WTC11 (cell line): Measurements from ENCODE around the gene ZFC3H1. TPM values are rescaled to one million over a fixed set of nuclear protein-coding genes. Genes with fewer than 3 reads are reported as not detected.

Experiments
- ATAC-seq: fragments of 200-7000 bp; cut with Tn5 transposase; 2 replicates; pipeline ENCODE4 v1.10.0; 2021; ENCODE audit warnings: mild to moderate bottlenecking, moderate library complexity
- CTCF ChIA-PET: fragments of 300-600 bp; sonication (Branson Sonifier 250); formaldehyde crosslinking; loops from one replicate; lab custom pipeline; 2021; ENCODE audit warnings: antibody characterized with exemption; lab: Charles Lee
- POLR2A ChIA-PET: fragments of 350-600 bp; sonication (Branson Sonifier 250); formaldehyde crosslinking; loops from one replicate; lab custom pipeline; 2021; ENCODE audit warnings: antibody characterized with exemption; lab: Charles Lee
- DNase-seq: peaks from one replicate; pipeline ENCODE4 v3.0.0; 2021; ENCODE audit warnings: low spot score
- H3K27ac Mint-ChIP-seq: 2 replicates; pipeline ENCODE4 v1.8.0; 2021; ENCODE audit warnings: mixed read lengths
- H3K27me3 Mint-ChIP-seq: 2 replicates; pipeline ENCODE4 v1.8.0; 2021; ENCODE audit warnings: low read depth, mild to moderate bottlenecking, moderate library complexity, mixed read lengths
- H3K36me3 Mint-ChIP-seq: 2 replicates; pipeline ENCODE4 v1.8.0; 2021; ENCODE audit warnings: mixed read lengths
- H3K4me1 Mint-ChIP-seq: 2 replicates; pipeline ENCODE4 v1.8.0; 2022; ENCODE audit warnings: mixed read lengths
- H3K4me3 Mint-ChIP-seq: 2 replicates; pipeline ENCODE4 v1.8.0; 2021; ENCODE audit warnings: mild to moderate bottlenecking, moderate library complexity, mixed read lengths
- H3K9me3 Mint-ChIP-seq: 2 replicates; pipeline ENCODE4 v1.8.0; 2021; ENCODE audit warnings: mixed read lengths
- ATF6 ChIP-seq: sonication (generic); formaldehyde crosslinking; IDR thresholded peaks from 2 replicates; pipeline ENCODE4 v1.8.1; 2023; ENCODE audit warnings: mild to moderate bottlenecking, missing genetic modification reagents
- CBFB ChIP-seq: sonication (generic); formaldehyde crosslinking; IDR thresholded peaks from 2 replicates; pipeline ENCODE4 v1.8.1; 2022; ENCODE audit warnings: mild to moderate bottlenecking, low read depth, missing genetic modification reagents
- EMX1 ChIP-seq: fragments of 250-450 bp; sonication (Bioruptor Pico); IDR thresholded peaks from 2 replicates; pipeline ENCODE4 v1.8.0; 2021; ENCODE audit warnings: mild to moderate bottlenecking
- GTF2I ChIP-seq: fragments of 250-450 bp; sonication (Bioruptor Pico); conservative IDR thresholded peaks from 2 replicates; pipeline ENCODE4 v1.4.0; 2021; ENCODE audit warnings: mild to moderate bottlenecking
- MXD4 ChIP-seq: fragments of 250-450 bp; sonication (Bioruptor Pico); IDR thresholded peaks from 2 replicates; pipeline ENCODE4 v1.8.0; 2021; ENCODE audit warnings: mild to moderate bottlenecking, moderate library complexity, borderline replicate concordance
- STAT6 ChIP-seq: sonication (generic); formaldehyde crosslinking; conservative IDR thresholded peaks from 2 replicates; pipeline ENCODE4 v1.8.1; 2023; ENCODE audit warnings: mild to moderate bottlenecking, low read depth, missing genetic modification reagents, moderate library complexity
- TCF7 ChIP-seq: sonication (generic); formaldehyde crosslinking; IDR thresholded peaks from 2 replicates; pipeline ENCODE4 v1.8.0; 2022; ENCODE audit warnings: mild to moderate bottlenecking, low read depth, missing genetic modification reagents, moderate library complexity
- TEAD4 ChIP-seq: sonication (generic); formaldehyde crosslinking; IDR thresholded peaks from 2 replicates; pipeline ENCODE4 v1.8.0; 2022; ENCODE audit warnings: mild to moderate bottlenecking, missing genetic modification reagents
- ZNF281 ChIP-seq: sonication (generic); formaldehyde crosslinking; IDR thresholded peaks from 2 replicates; pipeline ENCODE4 v1.8.0; 2023; ENCODE audit warnings: mild to moderate bottlenecking, missing genetic modification reagents
- total RNA-seq: library from RNA; stranded (reverse); gene quantifications from 3 replicates; pipeline ENCODE4 v1.2.3, GENCODE V29; 2021
- TF ChIP-seq, protein P1 (sequence below): sonication (generic); formaldehyde crosslinking; IDR thresholded peaks from 2 replicates; pipeline ENCODE4 v1.8.1; 2023; ENCODE audit warnings: mild to moderate bottlenecking, moderate library complexity, missing genetic modification reagents
- TF ChIP-seq, protein P2 (sequence below): sonication (generic); formaldehyde crosslinking; IDR thresholded peaks from 2 replicates; pipeline ENCODE4 v1.8.0; 2023; ENCODE audit warnings: missing genetic modification reagents, mild to moderate bottlenecking, borderline replicate concordance
- TF ChIP-seq, protein P3 (sequence below): sonication (generic); formaldehyde crosslinking; IDR thresholded peaks from 2 replicates; pipeline ENCODE4 v1.8.0; 2022; ENCODE audit warnings: missing genetic modification reagents
- TF ChIP-seq, protein P4 (sequence below): fragments of 250-450 bp; sonication (Bioruptor Pico); IDR thresholded peaks from 2 replicates; pipeline ENCODE4 v1.9.0; 2021; ENCODE audit warnings: moderate library complexity, mild to moderate bottlenecking, inconsistent platforms, borderline replicate concordance

Gene ZFC3H1
- total RNA-seq, 1 experiment from 2014 or later, result 33.9 TPM

- no peaks in the 10 kb centered on the region for H3K4me1 Mint-ChIP-seq
- DNase-seq, result no peak
- peaks cover 5% of the 10 kb centered on the region for H3K9me3 Mint-ChIP-seq
- ChIA-PET CTCF (no interaction called here), POLR2A (no interaction called here)
- H3K27me3 Mint-ChIP-seq, result no peaks in the 10 kb centered on the region
- H3K36me3 Mint-ChIP-seq, result peaks cover 12% of the 10 kb centered on the region
- no peak overlapping the region for H3K4me3 Mint-ChIP-seq
- ATAC-seq, result no peak
- H3K27ac Mint-ChIP-seq, result no peak overlapping the region
- TF ChIP-seq, protein P1, sequence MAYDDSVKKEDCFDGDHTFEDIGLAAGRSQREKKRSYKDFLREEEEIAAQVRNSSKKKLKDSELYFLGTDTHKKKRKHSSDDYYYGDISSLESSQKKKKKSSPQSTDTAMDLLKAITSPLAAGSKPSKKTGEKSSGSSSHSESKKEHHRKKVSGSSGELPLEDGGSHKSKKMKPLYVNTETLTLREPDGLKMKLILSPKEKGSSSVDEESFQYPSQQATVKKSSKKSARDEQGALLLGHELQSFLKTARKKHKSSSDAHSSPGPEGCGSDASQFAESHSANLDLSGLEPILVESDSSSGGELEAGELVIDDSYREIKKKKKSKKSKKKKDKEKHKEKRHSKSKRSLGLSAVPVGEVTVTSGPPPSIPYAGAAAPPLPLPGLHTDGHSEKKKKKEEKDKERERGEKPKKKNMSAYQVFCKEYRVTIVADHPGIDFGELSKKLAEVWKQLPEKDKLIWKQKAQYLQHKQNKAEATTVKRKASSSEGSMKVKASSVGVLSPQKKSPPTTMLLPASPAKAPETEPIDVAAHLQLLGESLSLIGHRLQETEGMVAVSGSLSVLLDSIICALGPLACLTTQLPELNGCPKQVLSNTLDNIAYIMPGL (CRISPR knock-in tag), result no peak
- TF ChIP-seq, protein P2, sequence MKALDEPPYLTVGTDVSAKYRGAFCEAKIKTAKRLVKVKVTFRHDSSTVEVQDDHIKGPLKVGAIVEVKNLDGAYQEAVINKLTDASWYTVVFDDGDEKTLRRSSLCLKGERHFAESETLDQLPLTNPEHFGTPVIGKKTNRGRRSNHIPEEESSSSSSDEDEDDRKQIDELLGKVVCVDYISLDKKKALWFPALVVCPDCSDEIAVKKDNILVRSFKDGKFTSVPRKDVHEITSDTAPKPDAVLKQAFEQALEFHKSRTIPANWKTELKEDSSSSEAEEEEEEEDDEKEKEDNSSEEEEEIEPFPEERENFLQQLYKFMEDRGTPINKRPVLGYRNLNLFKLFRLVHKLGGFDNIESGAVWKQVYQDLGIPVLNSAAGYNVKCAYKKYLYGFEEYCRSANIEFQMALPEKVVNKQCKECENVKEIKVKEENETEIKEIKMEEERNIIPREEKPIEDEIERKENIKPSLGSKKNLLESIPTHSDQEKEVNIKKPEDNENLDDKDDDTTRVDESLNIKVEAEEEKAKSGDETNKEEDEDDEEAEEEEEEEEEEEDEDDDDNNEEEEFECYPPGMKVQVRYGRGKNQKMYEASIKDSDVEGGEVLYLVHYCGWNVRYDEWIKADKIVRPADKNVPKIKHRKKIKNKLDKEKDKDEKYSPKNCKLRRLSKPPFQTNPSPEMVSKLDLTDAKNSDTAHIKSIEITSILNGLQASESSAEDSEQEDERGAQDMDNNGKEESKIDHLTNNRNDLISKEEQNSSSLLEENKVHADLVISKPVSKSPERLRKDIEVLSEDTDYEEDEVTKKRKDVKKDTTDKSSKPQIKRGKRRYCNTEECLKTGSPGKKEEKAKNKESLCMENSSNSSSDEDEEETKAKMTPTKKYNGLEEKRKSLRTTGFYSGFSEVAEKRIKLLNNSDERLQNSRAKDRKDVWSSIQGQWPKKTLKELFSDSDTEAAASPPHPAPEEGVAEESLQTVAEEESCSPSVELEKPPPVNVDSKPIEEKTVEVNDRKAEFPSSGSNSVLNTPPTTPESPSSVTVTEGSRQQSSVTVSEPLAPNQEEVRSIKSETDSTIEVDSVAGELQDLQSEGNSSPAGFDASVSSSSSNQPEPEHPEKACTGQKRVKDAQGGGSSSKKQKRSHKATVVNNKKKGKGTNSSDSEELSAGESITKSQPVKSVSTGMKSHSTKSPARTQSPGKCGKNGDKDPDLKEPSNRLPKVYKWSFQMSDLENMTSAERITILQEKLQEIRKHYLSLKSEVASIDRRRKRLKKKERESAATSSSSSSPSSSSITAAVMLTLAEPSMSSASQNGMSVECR (CRISPR knock-in tag), result no peak
- TF ChIP-seq TEAD4 (CRISPR knock-in tag), result no peak
These were observed 11.0 kb downstream of the ZFC3H1 start for GRCh38 chr12:71652656-71653055.

DNA sequence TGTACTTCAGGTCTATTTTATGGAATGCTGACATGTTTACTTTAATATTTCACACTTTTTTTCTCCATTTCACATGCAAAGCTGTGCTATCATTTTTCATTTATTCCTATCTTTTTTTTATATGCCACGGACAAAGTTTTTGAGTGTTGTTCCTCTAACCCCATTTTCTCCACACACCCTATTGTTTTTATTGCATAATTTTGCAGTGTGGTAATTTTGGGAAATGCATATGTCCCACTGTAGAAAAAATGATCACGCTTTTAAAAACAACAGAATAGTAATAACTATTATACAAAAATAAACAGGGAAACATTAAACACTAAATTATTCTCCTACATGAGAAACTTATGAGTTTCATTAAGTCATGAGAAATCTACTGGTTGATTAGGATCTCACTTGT, 14.2 kb downstream of the ZFC3H1 start:
- CTCF ChIA-PET, result no interaction called here
- no peak for TF ChIP-seq STAT6 (CRISPR knock-in tag)
- no peak for TF ChIP-seq ATF6 (CRISPR knock-in tag)
- TF ChIP-seq, protein P3, sequence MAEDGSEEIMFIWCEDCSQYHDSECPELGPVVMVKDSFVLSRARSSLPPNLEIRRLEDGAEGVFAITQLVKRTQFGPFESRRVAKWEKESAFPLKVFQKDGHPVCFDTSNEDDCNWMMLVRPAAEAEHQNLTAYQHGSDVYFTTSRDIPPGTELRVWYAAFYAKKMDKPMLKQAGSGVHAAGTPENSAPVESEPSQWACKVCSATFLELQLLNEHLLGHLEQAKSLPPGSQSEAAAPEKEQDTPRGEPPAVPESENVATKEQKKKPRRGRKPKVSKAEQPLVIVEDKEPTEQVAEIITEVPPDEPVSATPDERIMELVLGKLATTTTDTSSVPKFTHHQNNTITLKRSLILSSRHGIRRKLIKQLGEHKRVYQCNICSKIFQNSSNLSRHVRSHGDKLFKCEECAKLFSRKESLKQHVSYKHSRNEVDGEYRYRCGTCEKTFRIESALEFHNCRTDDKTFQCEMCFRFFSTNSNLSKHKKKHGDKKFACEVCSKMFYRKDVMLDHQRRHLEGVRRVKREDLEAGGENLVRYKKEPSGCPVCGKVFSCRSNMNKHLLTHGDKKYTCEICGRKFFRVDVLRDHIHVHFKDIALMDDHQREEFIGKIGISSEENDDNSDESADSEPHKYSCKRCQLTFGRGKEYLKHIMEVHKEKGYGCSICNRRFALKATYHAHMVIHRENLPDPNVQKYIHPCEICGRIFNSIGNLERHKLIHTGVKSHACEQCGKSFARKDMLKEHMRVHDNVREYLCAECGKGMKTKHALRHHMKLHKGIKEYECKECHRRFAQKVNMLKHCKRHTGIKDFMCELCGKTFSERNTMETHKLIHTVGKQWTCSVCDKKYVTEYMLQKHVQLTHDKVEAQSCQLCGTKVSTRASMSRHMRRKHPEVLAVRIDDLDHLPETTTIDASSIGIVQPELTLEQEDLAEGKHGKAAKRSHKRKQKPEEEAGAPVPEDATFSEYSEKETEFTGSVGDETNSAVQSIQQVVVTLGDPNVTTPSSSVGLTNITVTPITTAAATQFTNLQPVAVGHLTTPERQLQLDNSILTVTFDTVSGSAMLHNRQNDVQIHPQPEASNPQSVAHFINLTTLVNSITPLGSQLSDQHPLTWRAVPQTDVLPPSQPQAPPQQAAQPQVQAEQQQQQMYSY (CRISPR knock-in tag), result no peak
- TF ChIP-seq, protein P4, sequence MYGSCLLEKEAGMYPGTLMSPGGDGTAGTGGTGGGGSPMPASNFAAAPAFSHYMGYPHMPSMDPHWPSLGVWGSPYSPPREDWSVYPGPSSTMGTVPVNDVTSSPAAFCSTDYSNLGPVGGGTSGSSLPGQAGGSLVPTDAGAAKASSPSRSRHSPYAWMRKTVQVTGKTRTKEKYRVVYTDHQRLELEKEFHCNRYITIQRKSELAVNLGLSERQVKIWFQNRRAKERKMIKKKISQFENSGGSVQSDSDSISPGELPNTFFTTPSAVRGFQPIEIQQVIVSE (CRISPR knock-in tag), result no peak
- no peak for TF ChIP-seq CBFB (CRISPR knock-in tag)
- no peak for TF ChIP-seq GTF2I
- TF ChIP-seq, protein P1 (CRISPR knock-in tag), result no peak
- TF ChIP-seq MXD4 (CRISPR knock-in tag), result no peak
- TF ChIP-seq ZNF281 (CRISPR knock-in tag), result no peak
- no peak for TF ChIP-seq TCF7
- TF ChIP-seq EMX1 (CRISPR knock-in tag), result no peak

More for the DNA sequence above, 14.2 kb downstream of the ZFC3H1 start:
- H3K9me3 Mint-ChIP-seq, result peaks cover 3% of the 10 kb centered on the region
- no peaks in the 10 kb centered on the region for H3K4me1 Mint-ChIP-seq
- no peaks in the 10 kb centered on the region for H3K27me3 Mint-ChIP-seq
- POLR2A ChIA-PET, result no interaction called here
- H3K27ac Mint-ChIP-seq, result no peak overlapping the region
- no peak for DNase-seq
- ATAC-seq, result no peak
- peaks cover 23% of the 10 kb centered on the region for H3K36me3 Mint-ChIP-seq
- no peak overlapping the region for H3K4me3 Mint-ChIP-seq
